ENCODE measurements around the gene SKAP2. TPM values are rescaled to one million over a fixed set of nuclear protein-coding genes. Genes with fewer than 3 reads are reported as not detected.

The SKAP2 gene
- polyA plus RNA-seq, 1 donor from 2014 or later, result 3.6 TPM

- no peaks in the 10 kb centered on the region for H3F3A ChIP-seq (ENCODE audit: insufficient read depth, low read length, poor library complexity, severe bottlenecking)
- H3K27ac ChIP-seq (ENCODE audit: low read length), result no peak overlapping the region
- H3K4me2 ChIP-seq (ENCODE audit: low read length), result no peak overlapping the region
- no peaks in the 10 kb centered on the region for H3K36me3 ChIP-seq (ENCODE audit: insufficient read depth, low read length)
- no peak overlapping the region for H2AFZ ChIP-seq (ENCODE audit: low read depth, low read length)
- H3K79me2 ChIP-seq (replicated peaks; ENCODE audit: insufficient read depth, low read length), result no peaks in the 10 kb centered on the region
- H3K27me3 ChIP-seq (ENCODE audit: insufficient read depth, low read depth, low read length), result peaks cover 100% of the 10 kb centered on the region
- H4K20me1 ChIP-seq (ENCODE audit: insufficient read depth), result no peaks in the 10 kb centered on the region
- no peaks in the 10 kb centered on the region for H3K9me2 ChIP-seq (ENCODE audit: insufficient read depth, low read length)
- H3K4me3 ChIP-seq (ENCODE audit: low read length), result no peak overlapping the region
- no peaks in the 10 kb centered on the region for H3K9me3 ChIP-seq (ENCODE audit: low read length)
- TF ChIP-seq SMC3 (conservative IDR thresholded peaks at IDR 0.05; ENCODE audit: poor library complexity) (no peak), EP300 (conservative IDR thresholded peaks at IDR 0.05; ENCODE audit: poor library complexity, severe bottlenecking) (no peak), CTCF (IDR thresholded peaks at IDR 0.05; ENCODE audit: poor library complexity, severe bottlenecking) (peak; percentile 13)
- no peak overlapping the region for H3K9ac ChIP-seq (ENCODE audit: low read length)
These were observed 4.0 kb downstream of the SKAP2 start for GRCh38 chr7:26860361-26860760.

DNA sequence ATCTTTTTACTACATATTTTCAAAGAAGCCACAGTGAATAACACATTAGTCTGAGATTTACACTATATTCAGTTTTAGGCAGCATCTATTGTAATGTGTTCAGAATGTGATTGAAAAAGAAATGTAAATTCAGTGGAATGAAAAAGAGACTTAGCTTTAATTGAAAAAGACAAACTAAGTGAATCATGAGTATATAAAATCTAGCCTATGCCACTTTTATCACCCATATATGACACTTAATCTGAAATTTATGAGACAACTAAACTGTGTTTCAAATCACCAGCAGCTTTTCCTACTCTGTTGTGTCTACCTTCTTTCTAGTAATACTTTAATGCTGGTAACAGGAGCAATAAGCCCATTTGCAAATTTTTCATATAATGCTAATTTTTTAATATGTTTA, 4.7 kb downstream of the SKAP2 start:
- Histone ChIP-seq H4K20me1 (ENCODE audit: insufficient read depth) (no peaks in the 10 kb centered on the region), H3K9me3 (ENCODE audit: low read length) (no peaks in the 10 kb centered on the region), H3K79me2 (replicated peaks; ENCODE audit: insufficient read depth, low read length) (no peaks in the 10 kb centered on the region), H3K9ac (ENCODE audit: low read length) (no peak overlapping the region), H3K27me3 (ENCODE audit: insufficient read depth, low read depth, low read length) (peaks cover 100% of the 10 kb centered on the region), H3K36me3 (ENCODE audit: insufficient read depth, low read length) (no peaks in the 10 kb centered on the region), H3K4me3 (ENCODE audit: low read length) (no peak overlapping the region), H3K9me2 (ENCODE audit: insufficient read depth, low read length) (no peaks in the 10 kb centered on the region), H3F3A (ENCODE audit: insufficient read depth, low read length, poor library complexity, severe bottlenecking) (no peaks in the 10 kb centered on the region), H2AFZ (ENCODE audit: low read depth, low read length) (no peak overlapping the region), H3K4me2 (ENCODE audit: low read length) (no peak overlapping the region), H3K27ac (ENCODE audit: low read length) (no peak overlapping the region)
- TF ChIP-seq EZH2 (IDR thresholded peaks at IDR 0.05; ENCODE audit: borderline replicate concordance, insufficient read depth, low read length, poor library complexity, severe bottlenecking) (no peak), CTCF (IDR thresholded peaks at IDR 0.05; ENCODE audit: poor library complexity, severe bottlenecking) (no peak), RAD21 (conservative IDR thresholded peaks at IDR 0.05) (no peak), SMC3 (conservative IDR thresholded peaks at IDR 0.05; ENCODE audit: poor library complexity) (no peak), MXI1 (conservative IDR thresholded peaks at IDR 0.05; ENCODE audit: poor library complexity, severe bottlenecking) (no peak), TAF1 (IDR thresholded peaks at IDR 0.05; ENCODE audit: low read depth) (no peak), EP300 (conservative IDR thresholded peaks at IDR 0.05; ENCODE audit: poor library complexity, severe bottlenecking) (no peak), POLR2AphosphoS5 (IDR thresholded peaks at IDR 0.05) (no peak)
- TF ChIP-seq, protein P1, sequence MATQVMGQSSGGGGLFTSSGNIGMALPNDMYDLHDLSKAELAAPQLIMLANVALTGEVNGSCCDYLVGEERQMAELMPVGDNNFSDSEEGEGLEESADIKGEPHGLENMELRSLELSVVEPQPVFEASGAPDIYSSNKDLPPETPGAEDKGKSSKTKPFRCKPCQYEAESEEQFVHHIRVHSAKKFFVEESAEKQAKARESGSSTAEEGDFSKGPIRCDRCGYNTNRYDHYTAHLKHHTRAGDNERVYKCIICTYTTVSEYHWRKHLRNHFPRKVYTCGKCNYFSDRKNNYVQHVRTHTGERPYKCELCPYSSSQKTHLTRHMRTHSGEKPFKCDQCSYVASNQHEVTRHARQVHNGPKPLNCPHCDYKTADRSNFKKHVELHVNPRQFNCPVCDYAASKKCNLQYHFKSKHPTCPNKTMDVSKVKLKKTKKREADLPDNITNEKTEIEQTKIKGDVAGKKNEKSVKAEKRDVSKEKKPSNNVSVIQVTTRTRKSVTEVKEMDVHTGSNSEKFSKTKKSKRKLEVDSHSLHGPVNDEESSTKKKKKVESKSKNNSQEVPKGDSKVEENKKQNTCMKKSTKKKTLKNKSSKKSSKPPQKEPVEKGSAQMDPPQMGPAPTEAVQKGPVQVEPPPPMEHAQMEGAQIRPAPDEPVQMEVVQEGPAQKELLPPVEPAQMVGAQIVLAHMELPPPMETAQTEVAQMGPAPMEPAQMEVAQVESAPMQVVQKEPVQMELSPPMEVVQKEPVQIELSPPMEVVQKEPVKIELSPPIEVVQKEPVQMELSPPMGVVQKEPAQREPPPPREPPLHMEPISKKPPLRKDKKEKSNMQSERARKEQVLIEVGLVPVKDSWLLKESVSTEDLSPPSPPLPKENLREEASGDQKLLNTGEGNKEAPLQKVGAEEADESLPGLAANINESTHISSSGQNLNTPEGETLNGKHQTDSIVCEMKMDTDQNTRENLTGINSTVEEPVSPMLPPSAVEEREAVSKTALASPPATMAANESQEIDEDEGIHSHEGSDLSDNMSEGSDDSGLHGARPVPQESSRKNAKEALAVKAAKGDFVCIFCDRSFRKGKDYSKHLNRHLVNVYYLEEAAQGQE (IDR thresholded peaks at IDR 0.05; ENCODE audit: borderline replicate concordance), result no peak
